C1 segment of cervical spinal cord (tissue), 14 donors: Measurements from ENCODE around the gene SLC25A20.
"Not testable (repeated sequence)": the region's sequence is repeated elsewhere in the genome, so short reads cannot be mapped to it uniquely, and the experiment has no call there.

Experiments used
- DNase-seq, 14 donors: peaks; one replicate each; lab custom pipeline; 2025; lab: John Stamatoyannopoulos, UW

SLC25A20 gene

GRCh38 chr3:48847504-48848423 is 50.9 kb downstream of the SLC25A20 start, which contains the start of gene PRKAR2A:
PRKAR2A (minus strand) TSS chr3:48847874; CDS start chr3:48847596, 278 bp downstream.
- DNase-seq: peak; percentile 40 to 92 (median 86)

DNA sequence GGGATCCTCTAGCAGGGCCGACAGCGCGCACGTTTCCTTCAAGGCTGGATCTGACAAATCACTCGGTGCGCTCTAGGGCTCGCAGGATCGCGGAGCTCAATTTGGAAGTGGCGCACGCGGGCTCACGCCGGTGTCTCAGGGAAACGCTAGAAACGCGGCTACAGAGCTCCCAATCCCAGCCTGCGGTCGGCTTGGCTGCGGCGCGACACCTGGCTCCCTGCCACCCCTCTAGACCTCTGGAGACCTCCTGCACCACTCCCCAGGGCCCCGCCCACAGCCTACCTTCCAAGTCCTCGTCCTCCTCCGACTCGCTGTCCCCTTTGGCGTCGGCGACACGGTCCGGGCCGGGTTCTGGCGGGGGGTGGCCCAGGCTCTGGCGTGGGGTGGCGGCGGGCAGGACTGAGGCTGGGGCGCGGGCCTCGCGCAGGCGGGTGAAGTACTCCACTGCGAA is 51.6 kb downstream of the SLC25A20 start:
- peak in 12 of 14 donors; percentile 27 to 83 (median 66) for DNase-seq

DNA sequence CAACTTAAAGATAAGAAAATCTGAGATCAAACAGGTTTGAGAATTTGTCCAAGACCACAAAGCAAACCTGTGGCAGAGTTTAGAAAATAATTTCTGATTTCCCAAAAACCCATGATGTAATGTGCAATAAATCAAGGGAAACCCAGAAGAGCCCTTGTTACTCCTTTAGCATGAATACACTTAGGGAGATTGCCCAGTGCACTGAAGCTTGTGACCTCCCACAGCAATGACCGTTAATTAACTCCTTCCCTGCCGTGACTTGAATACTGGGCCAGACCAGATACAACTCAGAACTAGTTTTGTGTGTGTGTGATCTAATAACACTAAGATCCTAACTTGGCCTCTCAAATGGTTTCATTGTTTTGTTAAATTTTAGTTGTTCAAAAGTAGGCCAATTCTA is 53.5 kb downstream of the SLC25A20 start:
- DNase-seq: no peak

- DNase-seq: no peak
Observed at GRCh38 chr3:48837163-48837562, 61.5 kb downstream of the SLC25A20 start.

DNA sequence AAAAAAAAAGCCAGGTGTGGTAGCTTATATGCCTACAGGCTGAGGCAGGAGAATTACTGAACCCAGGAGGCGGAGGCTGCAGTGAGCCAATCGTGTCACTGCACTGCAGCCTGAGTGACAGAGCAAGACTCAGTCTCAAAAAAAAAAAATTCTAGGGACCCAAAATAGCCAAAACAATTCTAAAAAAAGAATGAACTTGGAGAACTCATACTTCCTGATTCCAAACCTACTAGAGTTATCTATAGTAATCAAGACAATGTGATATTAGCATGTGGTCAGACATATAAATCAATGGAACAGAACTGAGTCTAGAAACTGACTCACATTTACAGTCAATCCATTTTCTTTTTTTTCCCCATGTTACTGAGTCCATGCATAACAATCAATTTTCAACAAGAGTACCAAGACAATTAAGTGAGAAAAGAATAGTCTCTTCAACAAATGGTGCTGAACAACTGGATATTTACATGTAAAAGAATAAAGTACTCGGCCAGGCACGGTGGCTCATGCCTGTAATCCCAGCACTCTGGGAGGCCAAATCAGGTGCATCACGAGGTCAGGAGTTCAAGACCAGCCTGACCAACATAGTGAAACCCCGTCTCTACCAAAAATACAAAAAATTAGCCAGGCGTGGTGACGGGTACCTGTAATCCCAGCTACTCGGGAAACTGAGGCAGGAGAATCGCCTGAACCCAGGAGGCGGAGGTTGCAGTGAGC is 62.9 kb downstream of the SLC25A20 start:
- DNase-seq: no peak

GRCh38 chr3:48832684-48833083 is 66.0 kb downstream of the SLC25A20 start:
- no peak for DNase-seq

DNA sequence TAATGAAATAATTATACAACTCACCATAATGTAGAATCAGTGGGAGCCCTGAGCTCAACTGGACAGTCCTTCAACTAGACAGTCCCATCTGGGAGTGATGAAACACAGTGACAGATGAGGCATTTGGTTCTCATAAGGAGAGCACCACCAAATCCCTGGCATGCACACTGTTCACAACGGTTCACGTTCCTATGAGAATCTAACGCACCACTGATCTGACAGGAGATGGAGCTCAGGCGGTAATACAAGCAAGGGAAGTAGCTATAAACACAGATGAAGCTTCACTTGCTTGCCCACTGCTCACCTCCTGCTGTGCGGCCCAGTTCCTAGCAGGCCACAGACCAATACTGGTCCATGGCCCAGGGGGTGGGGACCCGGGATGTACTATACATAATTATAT is 68.0 kb downstream of the SLC25A20 start:
- peak in 1 of 14 donors; percentile 23 for DNase-seq

GRCh38 chr3:48829525-48829924 is 69.2 kb downstream of the SLC25A20 start:
- DNase-seq: not testable (repeated sequence)

DNA sequence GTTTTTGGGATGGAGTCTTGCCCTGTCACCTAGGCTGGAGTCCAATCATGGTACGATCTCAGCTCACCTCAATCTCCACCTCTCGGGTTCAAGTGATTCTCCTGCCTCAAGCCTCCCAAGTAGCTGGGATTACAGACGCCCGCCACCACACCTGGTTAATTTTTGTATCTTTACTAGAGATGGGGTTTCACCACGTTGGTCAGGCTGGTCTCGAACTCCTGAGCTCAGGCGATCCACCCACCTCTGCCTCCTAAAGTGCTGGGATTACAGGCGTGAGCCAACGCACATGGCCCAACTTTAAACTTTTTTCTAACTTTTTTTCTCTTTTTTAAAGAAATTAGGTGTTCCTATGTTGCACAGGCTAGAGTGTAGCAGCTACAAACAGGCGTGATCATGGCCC is 70.8 kb downstream of the SLC25A20 start:
- not testable (repeated sequence) for DNase-seq

- DNase-seq: no peak
Observed at GRCh38 chr3:48826451-48826850, 72.2 kb downstream of the SLC25A20 start.

- no peak for DNase-seq
Observed at GRCh38 chr3:48820612-48821324, 77.9 kb downstream of the SLC25A20 start.

DNA sequence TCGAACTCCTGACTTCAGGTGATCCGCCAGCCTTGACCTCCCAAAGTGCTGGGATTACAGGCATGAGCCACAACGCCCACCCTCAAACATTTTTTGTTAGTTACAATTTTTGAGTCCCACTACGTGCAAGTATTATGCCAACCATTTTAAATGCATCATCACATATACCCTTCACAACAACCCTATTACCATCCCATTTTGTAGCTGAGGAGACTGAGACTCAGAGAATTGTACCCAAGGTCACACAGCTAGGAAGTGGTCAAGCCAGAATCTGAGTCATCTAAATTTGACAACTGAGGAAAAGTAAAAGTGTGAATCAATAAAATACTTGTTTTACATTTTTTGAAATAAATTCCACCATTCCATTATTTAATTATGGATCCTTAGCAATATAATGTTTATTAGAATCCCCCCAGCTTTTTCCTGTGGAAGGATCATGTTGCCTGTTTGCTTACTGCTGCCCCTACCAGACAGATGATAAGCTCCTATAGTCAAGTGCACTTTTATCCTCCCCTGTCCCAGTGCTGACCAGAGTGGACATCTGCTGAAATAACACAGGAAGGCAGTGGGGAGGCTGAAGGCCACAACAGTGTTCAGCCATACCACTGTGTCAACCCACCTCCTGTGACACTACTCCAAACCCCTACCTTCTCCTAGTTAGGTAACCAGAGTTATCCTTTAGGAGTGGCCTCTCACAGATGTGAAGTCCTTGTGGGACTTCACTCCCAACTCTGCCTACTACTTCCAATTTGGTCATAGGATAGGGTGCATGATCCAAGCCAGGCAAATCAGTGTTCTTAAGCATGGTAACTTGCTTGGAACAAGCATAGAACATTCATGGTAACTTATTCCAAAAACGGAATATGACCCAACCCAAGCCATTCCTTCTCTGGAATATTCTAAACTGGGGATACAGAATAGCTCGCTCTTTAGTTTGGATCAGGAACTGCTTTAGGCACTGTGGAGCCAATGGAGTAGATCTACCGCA is 79.2 kb downstream of the SLC25A20 start:
- DNase-seq: no peak

DNA sequence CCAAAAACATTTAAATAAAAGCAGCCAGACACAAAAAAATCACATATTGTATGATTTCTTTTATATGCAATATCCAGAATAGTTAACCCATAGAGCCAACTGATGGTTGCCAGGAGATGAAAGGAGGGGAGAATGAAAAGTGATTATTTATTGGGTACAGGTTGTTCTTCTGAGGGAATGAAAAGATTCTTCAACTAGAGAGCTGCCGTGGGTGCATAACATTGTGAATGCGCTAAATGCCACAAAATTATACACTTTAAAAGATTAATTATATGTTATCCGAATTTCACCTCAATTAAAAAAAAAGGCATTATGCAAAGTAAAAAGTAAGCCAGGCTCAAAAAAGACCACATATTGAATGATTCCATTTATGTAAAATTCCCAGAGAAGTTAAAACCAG is 87.2 kb downstream of the SLC25A20 start:
- no peak for DNase-seq
